ENCODE results near the gene EBF4. TPM values are rescaled to one million over a fixed set of nuclear protein-coding genes. Genes with fewer than 3 reads are reported as not detected.

Gene EBF4
- total RNA-seq, 1 experiment from 2014 or later = 2.7 TPM

GRCh38 chr20:2756056-2756611 lies 63.6 kb downstream of the EBF4 start:
- ChIA-PET CTCF (interaction anchor here (0.5 to 7.3 kb wide), 51 partner anchors 8 to 378 kb away, joined by 3 to 120 read pairs (median 4); partner anchors contain the start of genes C20orf141, CPXM1, PCED1A and TMEM239), POLR2A (interaction anchor here (0.7 to 1.0 kb wide), 3 partner anchors 67 to 104 kb away, joined by 3 read pairs; partner anchors contain the start of gene NOP56)
- Mint-ChIP-seq H3K9me3 (no peaks in the 10 kb centered on the region), H3K4me3 (no peak overlapping the region), H3K4me1 (peaks cover 15% of the 10 kb centered on the region), H3K36me3 (no peaks in the 10 kb centered on the region), H3K27ac (no peak overlapping the region), H3K27me3 (ENCODE audit: low read depth) (peaks cover 40% of the 10 kb centered on the region)
- TF ChIP-seq ARID4B (CRISPR knock-in tag; IDR thresholded peaks at IDR 0.05; ENCODE audit: borderline replicate concordance) (no peak), TEAD1 (CRISPR knock-in tag; IDR thresholded peaks at IDR 0.05) (no peak), NR1H2 (CRISPR knock-in tag; IDR thresholded peaks at IDR 0.05) (no peak), USF1 (CRISPR knock-in tag; IDR thresholded peaks at IDR 0.05) (no peak), TP53 (CRISPR knock-in tag; IDR thresholded peaks at IDR 0.05) (0 out of 2 replicates have a peak, but pooled peaks have one; percentile 51), ZNF138 (CRISPR knock-in tag; conservative IDR thresholded peaks at IDR 0.05) (peak; percentile 48; the same call in 1 of the 2 replicates), CTCF (IDR thresholded peaks at IDR 0.05) (peak; percentile 71), ZNF232 (CRISPR knock-in tag; IDR thresholded peaks at IDR 0.05) (0 out of 2 replicates have a peak, but pooled peaks have one; percentile 38), RELA (CRISPR knock-in tag; IDR thresholded peaks at IDR 0.05; ENCODE audit: borderline replicate concordance) (no peak)
- DNase-seq (ENCODE audit: low spot score) = peak; percentile 77
- peak; percentile 76 for ATAC-seq

GRCh38 chr20:2757001-2757400 lies 64.4 kb downstream of the EBF4 start:
- ATAC-seq = no peak
- H3K4me3 Mint-ChIP-seq = no peak overlapping the region
- DNase-seq (ENCODE audit: low spot score) = no peak
- H3K9me3 Mint-ChIP-seq = no peaks in the 10 kb centered on the region
- CTCF ChIA-PET = interaction anchor here (1.0 to 1.9 kb wide), 5 partner anchors 34 to 109 kb away, joined by 3 to 9 read pairs (median 6); no protein-coding TSS in a partner anchor
- H3K36me3 Mint-ChIP-seq = no peaks in the 10 kb centered on the region
- H3K4me1 Mint-ChIP-seq = peaks cover 14% of the 10 kb centered on the region
- POLR2A ChIA-PET = no interaction called here
- no peak overlapping the region for H3K27ac Mint-ChIP-seq
- H3K27me3 Mint-ChIP-seq (ENCODE audit: low read depth) = peaks cover 35% of the 10 kb centered on the region
- TF ChIP-seq ZNF281 (CRISPR knock-in tag; IDR thresholded peaks at IDR 0.05) (no peak), ZNF219 (CRISPR knock-in tag; IDR thresholded peaks at IDR 0.05; ENCODE audit: borderline replicate concordance) (no peak), ATF2 (CRISPR knock-in tag; IDR thresholded peaks at IDR 0.05; ENCODE audit: borderline replicate concordance, low read depth) (no peak), CREM (CRISPR knock-in tag; IDR thresholded peaks at IDR 0.05) (no peak), USF1 (CRISPR knock-in tag; IDR thresholded peaks at IDR 0.05) (no peak), NR3C1 (CRISPR knock-in tag; conservative IDR thresholded peaks at IDR 0.05; ENCODE audit: low read depth) (no peak), TEAD1 (CRISPR knock-in tag; IDR thresholded peaks at IDR 0.05) (no peak), PRRX2 (CRISPR knock-in tag; IDR thresholded peaks at IDR 0.05) (no peak), ETV6 (CRISPR knock-in tag; IDR thresholded peaks at IDR 0.05) (no peak), GABPB1 (CRISPR knock-in tag; IDR thresholded peaks at IDR 0.05) (no peak), FOXJ3 (CRISPR knock-in tag; IDR thresholded peaks at IDR 0.05; ENCODE audit: borderline replicate concordance) (no peak)
